Loucy (cell line): ENCODE measurements around the gene ELP2.

ENCODE experiments used
- H2AFZ ChIP-seq: fragments of 200-600 bp; sonication (generic); 2 replicates; pipeline ENCODE4 v1.6.0; 2016; ENCODE audit warnings: antibody characterized with exemption, mild to moderate bottlenecking, low read length, moderate library complexity
- H3F3A ChIP-seq: fragments of 200-600 bp; 2 replicates; pipeline ENCODE4 v1.6.0; 2016; ENCODE audit warnings: antibody characterized with exemption, low read depth, mild to moderate bottlenecking
- H3K27me3 ChIP-seq: fragments of 200-600 bp; sonication (generic); 2 replicates; pipeline ENCODE4 v1.6.1; 2014; ENCODE audit warnings: low read length, mild to moderate bottlenecking; ENCODE audit not compliant: insufficient read depth, poor library complexity, severe bottlenecking
- H3K36me3 ChIP-seq: fragments of 200-600 bp; sonication (generic); 2 replicates; pipeline ENCODE4 v1.6.1; 2016; ENCODE audit warnings: low read length; ENCODE audit not compliant: insufficient read depth
- H3K4me1 ChIP-seq: fragments of 200-600 bp; sonication (generic); 2 replicates; pipeline ENCODE4 v1.5.1; 2014; ENCODE audit warnings: low read length, mild to moderate bottlenecking; ENCODE audit not compliant: insufficient read depth, poor library complexity, severe bottlenecking
- H3K4me2 ChIP-seq: fragments of 200-600 bp; sonication (generic); 2 replicates; pipeline ENCODE4 v1.6.0; 2014; ENCODE audit warnings: antibody characterized with exemption, low read length, low read depth, mild to moderate bottlenecking; ENCODE audit not compliant: poor library complexity, severe bottlenecking
- H3K4me3 ChIP-seq: fragments of 200-600 bp; sonication (generic); 2 replicates; pipeline ENCODE4 v1.5.1; 2014; ENCODE audit warnings: low read length, mild to moderate bottlenecking, mixed read lengths; ENCODE audit not compliant: poor library complexity, severe bottlenecking
- H3K79me2 ChIP-seq: fragments of 200-600 bp; sonication (generic); 2 replicates; pipeline ENCODE4 v1.6.1; 2014; ENCODE audit warnings: low read length; ENCODE audit not compliant: insufficient read depth
- H3K9ac ChIP-seq: fragments of 200-600 bp; sonication (generic); 2 replicates; pipeline ENCODE4 v1.6.0; 2014; ENCODE audit warnings: mild to moderate bottlenecking, low read depth, low read length, moderate library complexity; ENCODE audit not compliant: poor library complexity, severe bottlenecking
- H3K9me2 ChIP-seq: fragments of 200-600 bp; sonication (generic); replicated peaks from 2 replicates; pipeline ENCODE4 v1.6.1; 2016; ENCODE audit warnings: low read depth, low read length, mixed read lengths
- H3K9me3 ChIP-seq: fragments of 200-600 bp; sonication (generic); 2 replicates; pipeline ENCODE4 v1.6.1; 2014; ENCODE audit warnings: mild to moderate bottlenecking, antibody characterized with exemption, low read length, low read depth; ENCODE audit not compliant: insufficient read depth
- H4K20me1 ChIP-seq: fragments of 200-600 bp; sonication (generic); 2 replicates; pipeline ENCODE4 v1.6.0; 2014; ENCODE audit warnings: antibody characterized with exemption, low read length, mild to moderate bottlenecking; ENCODE audit not compliant: insufficient read depth, poor library complexity, severe bottlenecking
- CTCF ChIP-seq: fragments of 200-600 bp; sonication (generic); conservative IDR thresholded peaks from 2 replicates; pipeline ENCODE4 v1.5.1; 2014; ENCODE audit warnings: mild to moderate bottlenecking, antibody characterized with exemption, low read length
- EZH2phosphoT487 ChIP-seq: fragments of 200-600 bp; IDR thresholded peaks from 2 replicates; pipeline ENCODE4 v1.6.1; 2018; ENCODE audit warnings: antibody characterized with exemption, mild to moderate bottlenecking, moderate library complexity, borderline replicate concordance

ELP2 gene

GRCh38 chr18:36135264-36135663, 5.6 kb downstream of the ELP2 start:
- peaks cover 46% of the 10 kb centered on the region for H3K4me1 ChIP-seq
- peaks cover 58% of the 10 kb centered on the region for H3K79me2 ChIP-seq
- TF ChIP-seq EZH2phosphoT487 (no peak), CTCF (no peak)
- no peaks in the 10 kb centered on the region for H3K27me3 ChIP-seq
- H4K20me1 ChIP-seq = peaks cover 56% of the 10 kb centered on the region
- H3K9me3 ChIP-seq = no peaks in the 10 kb centered on the region
- H3F3A ChIP-seq = no peaks in the 10 kb centered on the region
- peak overlapping the region; percentile 38 for H3K4me3 ChIP-seq
- no peaks in the 10 kb centered on the region for H3K9me2 ChIP-seq
- peaks cover 36% of the 10 kb centered on the region; the same call in 1 of the 2 replicates for H3K36me3 ChIP-seq
- no peak overlapping the region for H2AFZ ChIP-seq
- H3K4me2 ChIP-seq = peak overlapping the region; percentile 67
- H3K9ac ChIP-seq = peak overlapping the region; percentile 12

GRCh38 chr18:36139245-36139644, 9.5 kb downstream of the ELP2 start:
- no peaks in the 10 kb centered on the region for H3K27me3 ChIP-seq
- peaks cover 19% of the 10 kb centered on the region for H3K79me2 ChIP-seq
- H3K36me3 ChIP-seq = peaks cover 71% of the 10 kb centered on the region
- no peak overlapping the region for H2AFZ ChIP-seq
- peaks cover 18% of the 10 kb centered on the region for H4K20me1 ChIP-seq
- H3F3A ChIP-seq = no peaks in the 10 kb centered on the region
- H3K9me3 ChIP-seq = no peaks in the 10 kb centered on the region
- H3K9ac ChIP-seq = no peak overlapping the region
- H3K9me2 ChIP-seq = no peaks in the 10 kb centered on the region
- H3K4me3 ChIP-seq = no peak overlapping the region
- peaks cover 14% of the 10 kb centered on the region for H3K4me1 ChIP-seq
- no peak overlapping the region for H3K4me2 ChIP-seq
- TF ChIP-seq EZH2phosphoT487 (no peak), CTCF (no peak)

GRCh38 chr18:36141576-36141975, 11.9 kb downstream of the ELP2 start:
- H3K4me2 ChIP-seq = no peak overlapping the region
- H4K20me1 ChIP-seq = no peaks in the 10 kb centered on the region
- no peaks in the 10 kb centered on the region for H3K79me2 ChIP-seq
- no peaks in the 10 kb centered on the region for H3K9me2 ChIP-seq
- TF ChIP-seq EZH2phosphoT487 = no peak
- no peak overlapping the region for H3K4me3 ChIP-seq
- peaks cover 87% of the 10 kb centered on the region for H3K36me3 ChIP-seq
- H3K9me3 ChIP-seq = no peaks in the 10 kb centered on the region
- no peak overlapping the region for H3K9ac ChIP-seq
- H3K27me3 ChIP-seq = no peaks in the 10 kb centered on the region
- H2AFZ ChIP-seq = no peak overlapping the region
- no peaks in the 10 kb centered on the region for H3K4me1 ChIP-seq
- H3F3A ChIP-seq = no peaks in the 10 kb centered on the region

GRCh38 chr18:36142751-36143150, 13.1 kb downstream of the ELP2 start:
- no peaks in the 10 kb centered on the region for H3K4me1 ChIP-seq
- no peak overlapping the region for H3K4me3 ChIP-seq
- TF ChIP-seq CTCF = no peak
- TF ChIP-seq EZH2phosphoT487 = no peak
- H3K36me3 ChIP-seq = peaks cover 88% of the 10 kb centered on the region
- no peak overlapping the region for H3K9ac ChIP-seq
- H3K9me3 ChIP-seq = no peaks in the 10 kb centered on the region
- no peaks in the 10 kb centered on the region for H3K9me2 ChIP-seq
- H2AFZ ChIP-seq = no peak overlapping the region
- no peaks in the 10 kb centered on the region for H3F3A ChIP-seq
- H3K4me2 ChIP-seq = no peak overlapping the region
- H3K27me3 ChIP-seq = no peaks in the 10 kb centered on the region
- H4K20me1 ChIP-seq = no peaks in the 10 kb centered on the region
- H3K79me2 ChIP-seq = no peaks in the 10 kb centered on the region
